ENCODE measurements around the gene NASP. TPM values are rescaled to one million over a fixed set of nuclear protein-coding genes. Genes with fewer than 3 reads are reported as not detected.

The NASP gene
- polyA plus RNA-seq, 1 experiment: 74.8 TPM

GRCh38 chr1:45643321-45643720, 59.5 kb downstream of the NASP start:
- no peak for TF ChIP-seq CTCF (IDR thresholded peaks at IDR 0.05; ENCODE audit: low read depth, low read length)
- H3K27me3 ChIP-seq (ENCODE audit: control insufficient read depth, insufficient read depth, low read length): no peaks in the 10 kb centered on the region
- H3K9me3 ChIP-seq (ENCODE audit: control insufficient read depth, insufficient read depth, low read length): no peaks in the 10 kb centered on the region
- no peak for DNase-seq (ENCODE audit: low read depth, low spot score)
- H3K27ac ChIP-seq (ENCODE audit: low read depth, low read length): no peak overlapping the region
- H3K4me3 ChIP-seq (ENCODE audit: low read depth, low read length): no peak overlapping the region
- ChIA-PET POLR2A (no interaction called here), CTCF (no interaction called here)

- POLR2A ChIA-PET: no interaction called here
- H3K27me3 ChIP-seq (ENCODE audit: control insufficient read depth, insufficient read depth, low read length): no peaks in the 10 kb centered on the region
These were observed 60.1 kb downstream of the NASP start for GRCh38 chr1:45643978-45644377.

GRCh38 chr1:45644661-45645060, 60.8 kb downstream of the NASP start:
- no peaks in the 10 kb centered on the region for H3K9me3 ChIP-seq (ENCODE audit: control insufficient read depth, insufficient read depth, low read length)
- no peak overlapping the region for H3K4me3 ChIP-seq (ENCODE audit: low read depth, low read length)
- no peaks in the 10 kb centered on the region for H3K27me3 ChIP-seq (ENCODE audit: control insufficient read depth, insufficient read depth, low read length)
- DNase-seq (ENCODE audit: low read depth, low spot score): no peak
- no peak for TF ChIP-seq CTCF (IDR thresholded peaks at IDR 0.05; ENCODE audit: low read depth, low read length)
- POLR2A ChIA-PET: no interaction called here
- H3K27ac ChIP-seq (ENCODE audit: low read depth, low read length): no peak overlapping the region
- CTCF ChIA-PET: interaction anchor here (0.5 kb wide), 1 partner anchor 29 kb away, joined by 3 read pairs; no protein-coding TSS in a partner anchor

More at GRCh38 chr1:45643978-45644377, 60.1 kb downstream of the NASP start:
- H3K9me3 ChIP-seq (ENCODE audit: control insufficient read depth, insufficient read depth, low read length): no peaks in the 10 kb centered on the region
- no peak overlapping the region for H3K27ac ChIP-seq (ENCODE audit: low read depth, low read length)
- DNase-seq (ENCODE audit: low read depth, low spot score): no peak
- H3K4me3 ChIP-seq (ENCODE audit: low read depth, low read length): no peak overlapping the region
- CTCF ChIA-PET: no interaction called here
- no peak for TF ChIP-seq CTCF (IDR thresholded peaks at IDR 0.05; ENCODE audit: low read depth, low read length)

- no peak overlapping the region for H3K4me3 ChIP-seq (ENCODE audit: low read depth, low read length)
- CTCF ChIA-PET: interaction anchor here (1.2 kb wide), 1 partner anchor 234 kb away, joined by 3 read pairs; no protein-coding TSS in a partner anchor
- H3K27ac ChIP-seq (ENCODE audit: low read depth, low read length): no peak overlapping the region
- no peaks in the 10 kb centered on the region for H3K27me3 ChIP-seq (ENCODE audit: control insufficient read depth, insufficient read depth, low read length)
- no peak for TF ChIP-seq CTCF (IDR thresholded peaks at IDR 0.05; ENCODE audit: low read depth, low read length)
- DNase-seq (ENCODE audit: low read depth, low spot score): no peak
- H3K9me3 ChIP-seq (ENCODE audit: control insufficient read depth, insufficient read depth, low read length): no peaks in the 10 kb centered on the region
- POLR2A ChIA-PET: no interaction called here
These were observed 63.6 kb downstream of the NASP start for GRCh38 chr1:45647248-45648021.

- CTCF ChIA-PET: no interaction called here
- no peaks in the 10 kb centered on the region for H3K27me3 ChIP-seq (ENCODE audit: control insufficient read depth, insufficient read depth, low read length)
- no peaks in the 10 kb centered on the region for H3K9me3 ChIP-seq (ENCODE audit: control insufficient read depth, insufficient read depth, low read length)
- DNase-seq (ENCODE audit: low read depth, low spot score): no peak
- H3K27ac ChIP-seq (ENCODE audit: low read depth, low read length): no peak overlapping the region
- POLR2A ChIA-PET: no interaction called here
- no peak for TF ChIP-seq CTCF (IDR thresholded peaks at IDR 0.05; ENCODE audit: low read depth, low read length)
- H3K4me3 ChIP-seq (ENCODE audit: low read depth, low read length): no peak overlapping the region
These were observed 70.9 kb downstream of the NASP start for GRCh38 chr1:45654540-45655280.

All from AG04450 (cell line).